ENCODE data around the gene CDC16.

Gene CDC16

DNA sequence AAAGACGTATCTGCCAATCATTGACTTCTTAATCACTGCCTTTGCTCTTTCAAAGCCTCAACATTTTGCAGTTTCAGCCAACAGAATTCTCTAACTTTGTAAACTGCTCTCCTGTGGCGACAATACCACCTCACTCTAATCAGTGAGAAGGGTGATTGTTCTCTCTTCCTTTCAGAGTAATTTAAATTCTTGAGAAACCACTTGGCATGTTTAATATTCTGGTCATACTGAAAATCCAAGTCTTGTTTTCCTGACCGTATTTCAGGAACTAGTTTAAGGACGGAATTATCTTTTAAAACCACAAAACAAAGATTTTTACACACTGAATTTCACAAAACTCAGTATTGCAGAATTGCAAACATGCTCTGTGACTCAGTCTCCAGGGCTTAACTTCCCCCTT is 5.2 kb upstream of the CDC16 start:
- Histone ChIP-seq H2AFZ (no peak overlapping the region), H3K4me2 (ENCODE audit: low read length) (no peak overlapping the region), H3K27me3 (ENCODE audit: control insufficient read depth, insufficient read depth, low read length) (no peaks in the 10 kb centered on the region), H3K79me2 (no peaks in the 10 kb centered on the region), H3K9me3 (ENCODE audit: control insufficient read depth, low read length) (no peaks in the 10 kb centered on the region), H3K4me1 (no peaks in the 10 kb centered on the region), H3K27ac (no peak overlapping the region), H3K36me3 (ENCODE audit: control insufficient read depth, insufficient read depth, low read length) (no peaks in the 10 kb centered on the region), H3K9ac (no peak overlapping the region), H3K4me3 (ENCODE audit: low read depth, low read length) (no peak overlapping the region)
- TF ChIP-seq CTCF (IDR thresholded peaks at IDR 0.05): no peak

DNA sequence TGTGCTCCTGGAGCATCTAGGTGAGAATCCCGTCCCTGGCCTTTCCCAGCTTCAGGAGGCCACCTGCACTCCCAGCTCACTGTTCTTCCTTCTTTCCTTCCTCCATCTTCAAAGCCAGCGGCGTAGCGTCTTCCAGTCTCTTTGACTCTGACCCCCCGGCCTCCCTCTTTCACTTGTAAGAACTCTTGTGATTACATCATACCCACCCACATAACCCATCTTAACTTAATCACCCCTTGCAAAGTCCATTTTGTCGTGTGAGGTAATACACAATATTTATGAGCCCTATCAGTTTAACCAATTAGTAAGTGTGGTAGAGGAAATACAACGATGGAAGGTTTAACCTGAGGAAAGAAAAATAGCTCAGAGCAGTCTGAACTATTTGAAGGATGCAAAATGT is 4.6 kb upstream of the CDC16 start:
- TF ChIP-seq CTCF (IDR thresholded peaks at IDR 0.05): no peak
- H3K9ac ChIP-seq: no peak overlapping the region

DNA sequence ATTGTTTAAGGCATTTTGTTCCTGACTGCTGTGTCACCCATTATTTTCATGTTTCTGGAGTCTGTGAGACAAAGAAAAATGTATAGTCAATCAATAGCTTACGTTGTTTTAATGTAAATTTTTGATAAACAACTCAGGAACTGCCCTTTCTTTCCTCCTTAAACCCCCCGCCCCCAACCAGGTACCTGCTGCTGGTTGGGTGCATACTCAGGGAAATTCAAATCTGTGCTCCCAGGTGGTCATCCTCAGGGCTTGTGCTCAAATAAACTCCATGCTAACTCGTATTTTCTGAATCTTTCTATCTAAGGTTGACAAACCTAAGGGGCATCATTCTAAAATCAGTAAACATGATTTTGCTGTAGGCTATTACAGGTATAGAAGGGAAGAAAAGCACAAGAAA is 4.1 kb upstream of the CDC16 start:
- no peaks in the 10 kb centered on the region for H3K27me3 ChIP-seq (ENCODE audit: control insufficient read depth, insufficient read depth, low read length)
- H3K9me3 ChIP-seq (ENCODE audit: control insufficient read depth, low read length): no peaks in the 10 kb centered on the region
- H3K36me3 ChIP-seq (ENCODE audit: control insufficient read depth, insufficient read depth, low read length): no peaks in the 10 kb centered on the region
- H3K27ac ChIP-seq: no peak overlapping the region
- TF ChIP-seq CTCF (IDR thresholded peaks at IDR 0.05): no peak
- no peaks in the 10 kb centered on the region for H3K4me1 ChIP-seq
- H3K4me3 ChIP-seq (ENCODE audit: low read depth, low read length): no peak overlapping the region
- no peak overlapping the region for H2AFZ ChIP-seq
- H3K9ac ChIP-seq: no peak overlapping the region
- no peaks in the 10 kb centered on the region for H3K79me2 ChIP-seq
- no peak overlapping the region for H3K4me2 ChIP-seq (ENCODE audit: low read length)

More for the DNA sequence above, 4.6 kb upstream of the CDC16 start:
- Histone ChIP-seq H3K4me2 (ENCODE audit: low read length) (no peak overlapping the region), H3K4me3 (ENCODE audit: low read depth, low read length) (no peak overlapping the region), H3K27ac (no peak overlapping the region), H3K4me1 (no peaks in the 10 kb centered on the region), H2AFZ (no peak overlapping the region), H3K36me3 (ENCODE audit: control insufficient read depth, insufficient read depth, low read length) (no peaks in the 10 kb centered on the region), H3K27me3 (ENCODE audit: control insufficient read depth, insufficient read depth, low read length) (no peaks in the 10 kb centered on the region), H3K9me3 (ENCODE audit: control insufficient read depth, low read length) (no peaks in the 10 kb centered on the region), H3K79me2 (no peaks in the 10 kb centered on the region)

- H3K9me3 ChIP-seq (ENCODE audit: control insufficient read depth, low read length): no peaks in the 10 kb centered on the region
- no peak overlapping the region for H3K9ac ChIP-seq
- no peak overlapping the region for H3K4me3 ChIP-seq (ENCODE audit: low read depth, low read length)
- H3K79me2 ChIP-seq: no peaks in the 10 kb centered on the region
- no peak overlapping the region for H3K4me2 ChIP-seq (ENCODE audit: low read length)
- no peaks in the 10 kb centered on the region for H3K27me3 ChIP-seq (ENCODE audit: control insufficient read depth, insufficient read depth, low read length)
- no peak overlapping the region for H2AFZ ChIP-seq
- H3K4me1 ChIP-seq: no peaks in the 10 kb centered on the region
- no peaks in the 10 kb centered on the region for H3K36me3 ChIP-seq (ENCODE audit: control insufficient read depth, insufficient read depth, low read length)
- H3K27ac ChIP-seq: no peak overlapping the region
- TF ChIP-seq CTCF (IDR thresholded peaks at IDR 0.05): no peak
These were observed 2.8 kb upstream of the CDC16 start for GRCh38 chr13:114231886-114232285.

DNA sequence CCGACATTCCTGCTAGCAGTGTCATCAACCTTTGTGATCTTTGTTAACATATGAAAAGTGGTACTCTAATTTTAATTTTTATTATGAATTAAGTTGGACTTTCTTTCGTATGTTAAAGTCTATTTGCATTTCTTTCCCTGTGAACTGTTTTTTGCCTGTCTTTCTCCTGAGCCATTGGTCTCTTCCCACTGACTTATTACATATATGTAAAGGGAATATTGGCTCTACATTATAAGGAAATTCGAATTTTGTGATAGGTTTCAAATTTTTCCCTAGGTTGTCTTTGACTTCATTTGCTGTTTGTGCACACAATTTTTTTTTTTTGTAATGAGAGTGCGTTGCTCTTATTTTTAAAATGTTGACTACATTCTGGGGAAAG is 442 bp upstream of the CDC16 start:
- Histone ChIP-seq H3K79me2 (no peaks in the 10 kb centered on the region), H3K27me3 (ENCODE audit: control insufficient read depth, insufficient read depth, low read length) (no peaks in the 10 kb centered on the region), H3K9me3 (ENCODE audit: control insufficient read depth, low read length) (no peaks in the 10 kb centered on the region), H3K9ac (no peak overlapping the region), H3K27ac (peak overlapping the region; percentile 27), H3K4me1 (no peaks in the 10 kb centered on the region), H3K4me3 (ENCODE audit: low read depth, low read length) (peak overlapping the region; percentile 78), H2AFZ (peak overlapping the region; percentile 81), H3K4me2 (ENCODE audit: low read length) (peak overlapping the region; percentile 31), H3K36me3 (ENCODE audit: control insufficient read depth, insufficient read depth, low read length) (no peaks in the 10 kb centered on the region)
- no peak for TF ChIP-seq CTCF (IDR thresholded peaks at IDR 0.05)

Data from parathyroid adenoma (tissue), 2 donors.